HL-60 (cell line): ENCODE results near the gene TMEM39B. TPM values are rescaled to one million over a fixed set of nuclear protein-coding genes. Genes with fewer than 3 reads are reported as not detected.

Source experiments
- DNase-seq, 2 experiments: peaks; one replicate each; pipeline ENCODE4 v3.0.0-alpha.2; 2010 to 2020; ENCODE audit warnings: low read depth in 1 of 2, low spot score in 1 of 2
- H3K27ac ChIP-seq: fragments of 250-450 bp; sonication (Bioruptor Pico); replicated peaks from 2 replicates; pipeline ENCODE4 v1.5.1; 2020; ENCODE audit warnings: mild to moderate bottlenecking, moderate library complexity
- H3K27me3 ChIP-seq: fragments of 250-450 bp; sonication (Bioruptor Pico); 2 replicates; pipeline ENCODE4 v1.5.1; 2021; ENCODE audit warnings: mild to moderate bottlenecking, moderate library complexity; ENCODE audit not compliant: insufficient read depth, poor library complexity, severe bottlenecking
- H3K4me3 ChIP-seq: replicated peaks from 2 replicates; pipeline ENCODE4 v1.5.1; 2011; ENCODE audit warnings: mild to moderate bottlenecking, control low read depth, low read length; ENCODE audit not compliant: insufficient read depth
- CTCF ChIP-seq: IDR thresholded peaks from one replicate; pipeline ENCODE4 v1.5.1; 2011; ENCODE audit warnings: low read length, control low read depth, inconsistent platforms; ENCODE audit not compliant: insufficient read depth
- POLR2AphosphoS5 ChIP-seq: IDR thresholded peaks from 2 replicates; pipeline ENCODE4 v1.6.1; 2012; ENCODE audit warnings: low read depth
- microRNA-seq: library from miRNA; unstranded; fragments of <30 nt; microRNA quantifications from one replicate; pipeline ENCODE4, GENCODE V29; 2018

Gene TMEM39B

DNA sequence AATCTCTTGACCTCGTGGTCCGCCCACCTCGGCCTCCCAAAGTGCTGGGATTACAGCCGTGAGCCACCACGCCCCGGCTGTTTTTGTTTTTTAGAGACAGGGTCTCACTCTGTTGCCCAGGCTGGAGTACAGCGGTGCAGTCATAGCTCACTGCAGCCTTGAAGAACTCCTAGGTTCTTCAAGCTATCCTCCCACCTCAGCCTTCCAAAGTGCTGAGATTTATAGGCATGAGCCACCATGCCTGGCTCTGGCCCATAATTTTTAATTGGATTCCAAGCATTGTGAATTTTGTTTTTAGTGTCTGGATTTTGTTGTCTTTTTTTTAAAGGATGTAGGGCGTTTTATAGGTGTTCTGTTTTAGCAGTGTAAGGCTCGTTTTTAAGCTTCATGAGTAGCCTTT lies 78.1 kb downstream of the TMEM39B start:
- Histone ChIP-seq H3K27me3 (no peaks in the 10 kb centered on the region), H3K4me3 (no peak overlapping the region), H3K27ac (no peak overlapping the region)
- no peak for TF ChIP-seq POLR2AphosphoS5
- no peak for DNase-seq

DNA sequence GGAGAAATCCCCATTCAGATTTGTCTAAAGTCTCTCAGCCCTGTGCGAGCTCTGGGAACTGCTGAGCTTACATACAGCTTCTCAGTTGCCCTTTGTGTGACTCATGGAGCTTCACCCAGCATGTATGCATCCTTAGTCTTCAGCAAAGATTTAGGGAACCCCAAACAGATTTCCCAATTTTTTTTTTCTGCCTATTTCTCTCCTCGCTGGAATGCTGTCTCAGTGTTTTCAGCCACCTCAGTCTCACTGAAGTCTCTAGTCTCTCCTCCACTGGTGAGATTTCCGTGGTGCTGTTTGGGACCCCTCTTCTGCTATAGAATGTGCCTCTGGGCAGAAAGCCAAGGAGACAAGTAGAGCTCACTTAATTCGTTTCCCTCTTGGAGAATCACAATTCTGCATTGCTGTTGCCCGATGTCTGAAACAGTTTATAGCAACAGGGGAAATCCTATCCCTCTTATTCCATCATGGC lies 78.6 kb downstream of the TMEM39B start:
- Histone ChIP-seq H3K27me3 (no peaks in the 10 kb centered on the region), H3K4me3 (no peak overlapping the region), H3K27ac (no peak overlapping the region)
- no peak for TF ChIP-seq CTCF
- DNase-seq, result no peak

Small RNAs within 50 kb of the gene (microRNA-seq; reads per million reads assigned to microRNA genes)
- not detected for gene MIR5585
